DMS 273 treated with DMSO at 0.1 percent for 48 hours (cell line): ENCODE results near the gene CSH2.
"Not testable (repeated sequence)": the region's sequence is repeated elsewhere in the genome, so short reads cannot be mapped to it uniquely, and the experiment has no call there.

Source experiments
- DNase-seq: peaks from one replicate; lab custom pipeline; 2025; lab: John Stamatoyannopoulos, UW

The CSH2 gene

GRCh38 chr17:63896524-63897354 is 23.3 kb upstream of the CSH2 start, which contains the start of gene CSH1:
TSS of gene CSH1 (minus strand) at chr17:63896574. CDS start at chr17:63896511, 63 bp downstream.
- DNase-seq, result not testable (repeated sequence)

GRCh38 chr17:63894821-63895220 is 21.3 kb upstream of the CSH2 start:
- not testable (repeated sequence) for DNase-seq

- DNase-seq, result not testable (repeated sequence)
These were observed 20.5 kb upstream of the CSH2 start for GRCh38 chr17:63894021-63894420.

- DNase-seq, result not testable (repeated sequence)
These were observed 19.0 kb upstream of the CSH2 start for GRCh38 chr17:63892316-63893037.

- DNase-seq, result not testable (repeated sequence)
These were observed 15.8 kb upstream of the CSH2 start for GRCh38 chr17:63889026-63889848.

- DNase-seq, result not testable (repeated sequence)
These were observed 11.6 kb upstream of the CSH2 start for GRCh38 chr17:63885119-63885518.

GRCh38 chr17:63882626-63883126 is 9.2 kb upstream of the CSH2 start:
- not testable (repeated sequence) for DNase-seq

- DNase-seq, result no peak
These were observed 8.6 kb upstream of the CSH2 start, which contains the start of gene GH2 for GRCh38 chr17:63881935-63882601. TSS of gene GH2 (minus strand) at chr17:63881944. CDS start at chr17:63881801, 143 bp downstream.

GRCh38 chr17:63881337-63881736 is 7.9 kb upstream of the CSH2 start:
- DNase-seq, result not testable (repeated sequence)

GRCh38 chr17:63880706-63881105 is 7.2 kb upstream of the CSH2 start:
- DNase-seq, result no peak

GRCh38 chr17:63878413-63878812 is 4.9 kb upstream of the CSH2 start:
- DNase-seq, result not testable (repeated sequence)

GRCh38 chr17:63874693-63875092 is 1.2 kb upstream of the CSH2 start:
- not testable (repeated sequence) for DNase-seq

GRCh38 chr17:63874061-63874626 is 667 bp upstream of the CSH2 start:
- DNase-seq, result not testable (repeated sequence)

GRCh38 chr17:63871646-63872365 is 1.7 kb downstream of the CSH2 start:
- not testable (repeated sequence) for DNase-seq

GRCh38 chr17:63870292-63870665 is 3.2 kb downstream of the CSH2 start:
- not testable (repeated sequence) for DNase-seq

- DNase-seq, result not testable (repeated sequence)
These were observed 3.8 kb downstream of the CSH2 start for GRCh38 chr17:63869491-63870291.

GRCh38 chr17:63866625-63867024 is 6.9 kb downstream of the CSH2 start:
- not testable (repeated sequence) for DNase-seq

- no peak for DNase-seq
These were observed 14.2 kb downstream of the CSH2 start for GRCh38 chr17:63859257-63859656.

- DNase-seq, result not testable (repeated sequence)
These were observed 17.1 kb downstream of the CSH2 start for GRCh38 chr17:63856425-63856824.
